Neural cell (in vitro differentiated cells): ENCODE data around the gene ZFR2. TPM values are rescaled to one million over a fixed set of nuclear protein-coding genes. Genes with fewer than 3 reads are reported as not detected.

Source experiments
- H2AFZ ChIP-seq: fragments of 200-600, 300-800 bp; sonication (generic), shearing (Covaris generic); 2 replicates; pipeline ENCODE4 v1.6.0; 2014; ENCODE audit warnings: low read depth, mild to moderate bottlenecking, antibody characterized with exemption, low read length, moderate library complexity
- H3F3A ChIP-seq: fragments of 200-600 bp; shearing (Covaris generic); 2 replicates; pipeline ENCODE4 v1.6.1; 2016; ENCODE audit warnings: mild to moderate bottlenecking, moderate library complexity, mixed read lengths, antibody characterized with exemption, low read length; ENCODE audit not compliant: insufficient read depth, poor library complexity, severe bottlenecking
- H3K27ac ChIP-seq: fragments of 200-600, 300-800 bp; sonication (generic), shearing (Covaris generic); 2 replicates; pipeline ENCODE4 v1.5.1; 2014; ENCODE audit warnings: mild to moderate bottlenecking, low read length, moderate library complexity
- H3K27me3 ChIP-seq: fragments of 300-800, 200-600 bp; sonication (generic), shearing (Covaris generic); 2 replicates; pipeline ENCODE4 v1.6.0; 2014; ENCODE audit warnings: mild to moderate bottlenecking, low read depth, low read length, moderate library complexity; ENCODE audit not compliant: insufficient read depth
- H3K36me3 ChIP-seq: fragments of 300-800, 200-600 bp; sonication (generic), shearing (Covaris generic); 2 replicates; pipeline ENCODE4 v1.5.1; 2014; ENCODE audit warnings: mild to moderate bottlenecking, antibody characterized with exemption, low read length, moderate library complexity; ENCODE audit not compliant: insufficient read depth
- H3K4me2 ChIP-seq: fragments of 300-800, 200-600 bp; sonication (generic), shearing (Covaris generic); 2 replicates; pipeline ENCODE4 v1.6.0; 2014; ENCODE audit warnings: mild to moderate bottlenecking, low read length
- H3K4me3 ChIP-seq: fragments of 300-800, 200-600 bp; sonication (generic), shearing (Covaris generic); 2 replicates; pipeline ENCODE4 v1.5.1; 2014; ENCODE audit warnings: mild to moderate bottlenecking, low read length, moderate library complexity
- H3K79me2 ChIP-seq: fragments of 200-600 bp; shearing (Covaris generic); replicated peaks from 2 replicates; pipeline ENCODE4 v1.6.0; 2014; ENCODE audit warnings: mild to moderate bottlenecking, low read length, moderate library complexity; ENCODE audit not compliant: insufficient read depth
- H3K9ac ChIP-seq: fragments of 300-800, 200-600 bp; sonication (generic), shearing (Covaris generic); 2 replicates; pipeline ENCODE4 v1.6.1; 2016; ENCODE audit warnings: mild to moderate bottlenecking, low read length, mixed read lengths
- H3K9me2 ChIP-seq: fragments of 200-600 bp; shearing (Covaris generic); 2 replicates; pipeline ENCODE4 v1.6.1; 2016; ENCODE audit warnings: mild to moderate bottlenecking, low read length, mixed read lengths; ENCODE audit not compliant: insufficient read depth
- H3K9me3 ChIP-seq: fragments of 200-600, 300-800 bp; sonication (generic), shearing (Covaris generic); 2 replicates; pipeline ENCODE4 v1.6.1; 2016; ENCODE audit warnings: mild to moderate bottlenecking, mixed run types, low read length, moderate library complexity, mixed read lengths
- H4K20me1 ChIP-seq: fragments of 200-600 bp; shearing (Covaris generic); 2 replicates; pipeline ENCODE4 v1.6.1; 2016; ENCODE audit warnings: mild to moderate bottlenecking, mixed run types; ENCODE audit not compliant: insufficient read depth
- EP300 ChIP-seq: fragments of 450-650 bp; conservative IDR thresholded peaks from 2 replicates; pipeline ENCODE4 v1.6.1; 2014; ENCODE audit warnings: antibody characterized with exemption, mild to moderate bottlenecking, moderate library complexity; ENCODE audit not compliant: poor library complexity, severe bottlenecking
- EZH2 ChIP-seq: fragments of 200-600, 300-800 bp; shearing (Covaris generic), sonication (generic); IDR thresholded peaks from 2 replicates; pipeline ENCODE4 v1.6.1; 2014; ENCODE audit warnings: antibody characterized with exemption, low read length, borderline replicate concordance, mild to moderate bottlenecking; ENCODE audit not compliant: insufficient read depth, poor library complexity, severe bottlenecking
- MXI1 ChIP-seq: fragments of 450-650 bp; conservative IDR thresholded peaks from 2 replicates; pipeline ENCODE4 v1.6.1; 2014; ENCODE audit warnings: antibody characterized with exemption, mild to moderate bottlenecking; ENCODE audit not compliant: poor library complexity, severe bottlenecking
- POLR2AphosphoS5 ChIP-seq: IDR thresholded peaks from 2 replicates; pipeline ENCODE4 v1.6.1; 2012
- RAD21 ChIP-seq: fragments of 450-650 bp; conservative IDR thresholded peaks from 2 replicates; pipeline ENCODE4 v1.6.1; 2014; ENCODE audit warnings: antibody characterized with exemption, mild to moderate bottlenecking, moderate library complexity
- SMC3 ChIP-seq: fragments of 450-650 bp; conservative IDR thresholded peaks from 2 replicates; pipeline ENCODE4 v1.6.1; 2014; ENCODE audit warnings: antibody characterized with exemption, mild to moderate bottlenecking, moderate library complexity; ENCODE audit not compliant: poor library complexity
- TAF1 ChIP-seq: IDR thresholded peaks from 2 replicates; pipeline ENCODE4 v1.6.1; 2012; ENCODE audit warnings: low read depth
- polyA plus RNA-seq: library from polyadenylated mRNA; depleted of rRNA; stranded (reverse); fragments of >200 nt; gene quantifications from 2 replicates; pipeline ENCODE4 v1.2.3, GENCODE V29; 2014
- TF ChIP-seq, protein P1 (sequence below): fragments of 450-650 bp; IDR thresholded peaks from 2 replicates; pipeline ENCODE4 v1.5.1; 2014; ENCODE audit warnings: antibody characterized with exemption, mild to moderate bottlenecking, moderate library complexity; ENCODE audit not compliant: poor library complexity, severe bottlenecking
- TF ChIP-seq, protein P2 (sequence below): IDR thresholded peaks from 2 replicates; pipeline ENCODE4 v1.6.1; 2012; ENCODE audit warnings: borderline replicate concordance

The ZFR2 gene
- polyA plus RNA-seq, 1 donor from 2014 or later: 9.0 TPM

DNA sequence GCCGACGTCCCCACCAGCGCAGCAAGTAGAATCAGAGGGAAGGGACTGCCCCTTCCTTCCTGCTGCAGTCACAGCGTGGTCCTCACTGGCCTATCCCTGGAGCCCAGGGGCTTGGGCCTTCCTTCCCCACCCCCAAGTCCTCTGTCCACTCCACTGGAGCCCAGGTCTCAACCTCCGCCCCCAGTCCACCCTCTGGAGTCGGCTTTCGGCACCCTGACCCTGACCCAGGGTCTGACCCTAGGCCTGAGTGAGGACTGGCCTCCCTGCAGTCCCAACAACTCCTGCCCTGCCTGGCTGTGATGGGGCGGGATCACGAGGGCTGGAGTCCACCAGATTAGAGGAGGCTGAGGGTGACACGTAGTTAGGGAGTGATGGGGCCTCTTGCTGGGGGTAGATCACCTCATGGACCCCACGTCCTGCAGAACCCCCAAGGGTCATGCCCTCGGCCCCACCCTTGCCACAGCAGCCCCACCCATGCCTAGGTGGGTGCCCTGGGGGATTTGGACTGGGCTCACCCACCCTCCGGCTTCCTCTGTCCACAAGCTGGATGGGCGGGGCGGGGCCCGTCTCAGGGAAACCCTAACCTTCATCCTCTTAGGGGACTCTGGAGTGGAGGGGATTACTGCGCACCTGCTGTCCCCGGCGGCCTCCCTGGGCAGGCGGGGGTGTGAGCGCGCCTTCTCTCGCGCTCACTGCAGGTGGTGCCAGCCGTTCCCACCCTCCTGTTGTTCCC, 100.7 kb downstream of the ZFR2 start:
- Histone ChIP-seq H3K9ac (no peak overlapping the region), H3F3A (no peaks in the 10 kb centered on the region), H3K4me3 (no peak overlapping the region), H3K4me2 (no peak overlapping the region), H3K27ac (no peak overlapping the region), H3K9me3 (no peaks in the 10 kb centered on the region), H4K20me1 (no peaks in the 10 kb centered on the region), H3K36me3 (no peaks in the 10 kb centered on the region), H2AFZ (no peak overlapping the region), H3K9me2 (no peaks in the 10 kb centered on the region), H3K27me3 (no peaks in the 10 kb centered on the region), H3K79me2 (no peaks in the 10 kb centered on the region)
- TF ChIP-seq MXI1 (no peak), RAD21 (no peak), SMC3 (no peak), POLR2AphosphoS5 (no peak), EP300 (no peak), TAF1 (no peak), EZH2 (no peak)
- TF ChIP-seq, protein P1, sequence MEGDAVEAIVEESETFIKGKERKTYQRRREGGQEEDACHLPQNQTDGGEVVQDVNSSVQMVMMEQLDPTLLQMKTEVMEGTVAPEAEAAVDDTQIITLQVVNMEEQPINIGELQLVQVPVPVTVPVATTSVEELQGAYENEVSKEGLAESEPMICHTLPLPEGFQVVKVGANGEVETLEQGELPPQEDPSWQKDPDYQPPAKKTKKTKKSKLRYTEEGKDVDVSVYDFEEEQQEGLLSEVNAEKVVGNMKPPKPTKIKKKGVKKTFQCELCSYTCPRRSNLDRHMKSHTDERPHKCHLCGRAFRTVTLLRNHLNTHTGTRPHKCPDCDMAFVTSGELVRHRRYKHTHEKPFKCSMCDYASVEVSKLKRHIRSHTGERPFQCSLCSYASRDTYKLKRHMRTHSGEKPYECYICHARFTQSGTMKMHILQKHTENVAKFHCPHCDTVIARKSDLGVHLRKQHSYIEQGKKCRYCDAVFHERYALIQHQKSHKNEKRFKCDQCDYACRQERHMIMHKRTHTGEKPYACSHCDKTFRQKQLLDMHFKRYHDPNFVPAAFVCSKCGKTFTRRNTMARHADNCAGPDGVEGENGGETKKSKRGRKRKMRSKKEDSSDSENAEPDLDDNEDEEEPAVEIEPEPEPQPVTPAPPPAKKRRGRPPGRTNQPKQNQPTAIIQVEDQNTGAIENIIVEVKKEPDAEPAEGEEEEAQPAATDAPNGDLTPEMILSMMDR: no peak
- TF ChIP-seq, protein P2, sequence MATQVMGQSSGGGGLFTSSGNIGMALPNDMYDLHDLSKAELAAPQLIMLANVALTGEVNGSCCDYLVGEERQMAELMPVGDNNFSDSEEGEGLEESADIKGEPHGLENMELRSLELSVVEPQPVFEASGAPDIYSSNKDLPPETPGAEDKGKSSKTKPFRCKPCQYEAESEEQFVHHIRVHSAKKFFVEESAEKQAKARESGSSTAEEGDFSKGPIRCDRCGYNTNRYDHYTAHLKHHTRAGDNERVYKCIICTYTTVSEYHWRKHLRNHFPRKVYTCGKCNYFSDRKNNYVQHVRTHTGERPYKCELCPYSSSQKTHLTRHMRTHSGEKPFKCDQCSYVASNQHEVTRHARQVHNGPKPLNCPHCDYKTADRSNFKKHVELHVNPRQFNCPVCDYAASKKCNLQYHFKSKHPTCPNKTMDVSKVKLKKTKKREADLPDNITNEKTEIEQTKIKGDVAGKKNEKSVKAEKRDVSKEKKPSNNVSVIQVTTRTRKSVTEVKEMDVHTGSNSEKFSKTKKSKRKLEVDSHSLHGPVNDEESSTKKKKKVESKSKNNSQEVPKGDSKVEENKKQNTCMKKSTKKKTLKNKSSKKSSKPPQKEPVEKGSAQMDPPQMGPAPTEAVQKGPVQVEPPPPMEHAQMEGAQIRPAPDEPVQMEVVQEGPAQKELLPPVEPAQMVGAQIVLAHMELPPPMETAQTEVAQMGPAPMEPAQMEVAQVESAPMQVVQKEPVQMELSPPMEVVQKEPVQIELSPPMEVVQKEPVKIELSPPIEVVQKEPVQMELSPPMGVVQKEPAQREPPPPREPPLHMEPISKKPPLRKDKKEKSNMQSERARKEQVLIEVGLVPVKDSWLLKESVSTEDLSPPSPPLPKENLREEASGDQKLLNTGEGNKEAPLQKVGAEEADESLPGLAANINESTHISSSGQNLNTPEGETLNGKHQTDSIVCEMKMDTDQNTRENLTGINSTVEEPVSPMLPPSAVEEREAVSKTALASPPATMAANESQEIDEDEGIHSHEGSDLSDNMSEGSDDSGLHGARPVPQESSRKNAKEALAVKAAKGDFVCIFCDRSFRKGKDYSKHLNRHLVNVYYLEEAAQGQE: no peak

DNA sequence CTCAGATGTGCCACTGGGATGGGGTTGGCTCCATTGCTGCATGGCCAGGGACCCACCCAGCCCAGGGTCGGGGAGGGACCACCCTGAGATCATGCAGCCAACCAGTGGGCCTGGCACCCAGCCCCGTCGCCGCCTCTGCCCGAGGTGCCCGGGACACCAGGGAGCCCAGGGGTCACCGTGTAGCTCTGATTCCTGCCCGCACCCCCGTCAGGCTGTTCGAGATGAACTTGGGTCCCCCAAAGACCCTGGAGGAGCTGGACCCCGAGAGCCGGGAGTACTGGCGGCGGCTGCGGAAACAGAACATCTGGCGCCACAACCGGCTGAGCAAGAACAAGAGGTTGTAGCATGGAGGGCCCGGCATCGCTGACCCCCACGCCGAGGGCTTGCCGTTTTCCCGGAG, 101.8 kb downstream of the ZFR2 start:
- no peak for TF ChIP-seq TAF1
- no peak for TF ChIP-seq EP300
- no peak for TF ChIP-seq SMC3
- no peak for TF ChIP-seq MXI1
- TF ChIP-seq, protein P1: no peak
- TF ChIP-seq, protein P2: no peak
- TF ChIP-seq RAD21: no peak
- no peak for TF ChIP-seq POLR2AphosphoS5
- no peak for TF ChIP-seq EZH2
- Histone ChIP-seq H3K27ac (no peak overlapping the region), H3K9me2 (no peaks in the 10 kb centered on the region), H3K9me3 (no peaks in the 10 kb centered on the region), H3K4me2 (no peak overlapping the region), H4K20me1 (no peaks in the 10 kb centered on the region), H2AFZ (no peak overlapping the region), H3K4me3 (no peak overlapping the region), H3K36me3 (no peaks in the 10 kb centered on the region), H3K79me2 (no peaks in the 10 kb centered on the region), H3K27me3 (no peaks in the 10 kb centered on the region), H3K9ac (no peak overlapping the region), H3F3A (no peaks in the 10 kb centered on the region)
